WERI-Rb-1 (cell line): ENCODE results near the gene RNASE8.
"Not testable (repeated sequence)": the region's sequence is repeated elsewhere in the genome, so short reads cannot be mapped to it uniquely, and the experiment has no call there.

ENCODE experiments used
- DNase-seq: peaks from one replicate; pipeline ENCODE4 v3.0.0-alpha.2; 2020
- H3K27ac ChIP-seq: fragments of 250-450 bp; sonication (Bioruptor Pico); 2 replicates; pipeline ENCODE4 v1.5.1; 2020; ENCODE audit warnings: mild to moderate bottlenecking, moderate library complexity
- H3K27me3 ChIP-seq: fragments of 250-450 bp; sonication (Bioruptor Pico); 2 replicates; pipeline ENCODE4 v1.5.1; 2021; ENCODE audit warnings: mild to moderate bottlenecking, low read depth, moderate library complexity; ENCODE audit not compliant: insufficient read depth, severe bottlenecking
- H3K36me3 ChIP-seq: fragments of 250-450 bp; sonication (Bioruptor Pico); 2 replicates; pipeline ENCODE4 v1.5.1; 2020; ENCODE audit warnings: mild to moderate bottlenecking, moderate library complexity
- H3K4me3 ChIP-seq: 2 replicates; pipeline ENCODE4 v1.5.1; 2011; ENCODE audit warnings: low read depth, mild to moderate bottlenecking, control low read depth, low read length
- H3K9me3 ChIP-seq: fragments of 250-450 bp; sonication (Bioruptor Pico); 2 replicates; pipeline ENCODE4 v1.5.1; 2021; ENCODE audit warnings: mild to moderate bottlenecking, moderate library complexity; ENCODE audit not compliant: severe bottlenecking
- TF ChIP-seq, protein P1 (sequence below): IDR thresholded peaks from 2 replicates; pipeline ENCODE4 v1.5.1; 2011; ENCODE audit warnings: low read depth, mild to moderate bottlenecking, control low read depth, inconsistent platforms, low read length

The RNASE8 gene

GRCh38 chr14:21057803-21058675 is at the start of gene RNASE8:
Gene RNASE8, plus strand, starts transcription at chr14:21057822. Its CDS starts 71 bp downstream, at chr14:21057893.
- TF ChIP-seq, protein P1, sequence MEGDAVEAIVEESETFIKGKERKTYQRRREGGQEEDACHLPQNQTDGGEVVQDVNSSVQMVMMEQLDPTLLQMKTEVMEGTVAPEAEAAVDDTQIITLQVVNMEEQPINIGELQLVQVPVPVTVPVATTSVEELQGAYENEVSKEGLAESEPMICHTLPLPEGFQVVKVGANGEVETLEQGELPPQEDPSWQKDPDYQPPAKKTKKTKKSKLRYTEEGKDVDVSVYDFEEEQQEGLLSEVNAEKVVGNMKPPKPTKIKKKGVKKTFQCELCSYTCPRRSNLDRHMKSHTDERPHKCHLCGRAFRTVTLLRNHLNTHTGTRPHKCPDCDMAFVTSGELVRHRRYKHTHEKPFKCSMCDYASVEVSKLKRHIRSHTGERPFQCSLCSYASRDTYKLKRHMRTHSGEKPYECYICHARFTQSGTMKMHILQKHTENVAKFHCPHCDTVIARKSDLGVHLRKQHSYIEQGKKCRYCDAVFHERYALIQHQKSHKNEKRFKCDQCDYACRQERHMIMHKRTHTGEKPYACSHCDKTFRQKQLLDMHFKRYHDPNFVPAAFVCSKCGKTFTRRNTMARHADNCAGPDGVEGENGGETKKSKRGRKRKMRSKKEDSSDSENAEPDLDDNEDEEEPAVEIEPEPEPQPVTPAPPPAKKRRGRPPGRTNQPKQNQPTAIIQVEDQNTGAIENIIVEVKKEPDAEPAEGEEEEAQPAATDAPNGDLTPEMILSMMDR, result no peak
- DNase-seq, result no peak
- H3K27me3 ChIP-seq, result no peaks in the 10 kb centered on the region
- no peak within 1 kb of the TSS for H3K4me3 ChIP-seq
- no peaks in the 10 kb centered on the region for H3K9me3 ChIP-seq
- H3K27ac ChIP-seq, result no peak within 1 kb of the TSS
- no peaks in the 10 kb centered on the region for H3K36me3 ChIP-seq

DNA sequence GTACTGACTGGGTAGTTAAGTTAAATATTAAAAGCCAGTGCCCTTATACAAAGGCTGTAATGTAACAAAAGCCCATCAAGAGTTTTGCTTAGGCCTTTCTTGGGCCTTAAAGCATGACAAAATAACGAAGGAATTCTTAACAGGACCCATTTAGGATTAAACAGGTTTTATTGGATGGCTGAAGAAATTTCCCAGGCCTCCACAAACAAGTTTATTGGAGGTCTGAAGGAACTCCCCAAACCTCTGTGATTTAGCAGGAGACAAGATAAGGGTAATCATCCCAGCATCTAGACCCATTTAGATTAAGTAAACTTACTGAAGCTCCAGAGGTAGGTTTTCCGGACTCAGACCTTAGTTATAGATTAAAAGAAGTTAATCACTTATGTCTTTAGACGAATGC is 47.9 kb upstream of the RNASE8 start:
- not testable (repeated sequence) for DNase-seq, H3K4me3 ChIP-seq, H3K27me3 ChIP-seq, H3K36me3 ChIP-seq, H3K27ac ChIP-seq, H3K9me3 ChIP-seq

- TF ChIP-seq, protein P1, result no peak
Measured at GRCh38 chr14:21011136-21011535, 46.5 kb upstream of the RNASE8 start.

GRCh38 chr14:21014761-21015190 is 42.8 kb upstream of the RNASE8 start:
- H3K36me3 ChIP-seq, result no peaks in the 10 kb centered on the region; the same call in 1 of the 2 replicates
- peak; percentile 87 for DNase-seq
- H3K4me3 ChIP-seq, result no peak overlapping the region
- TF ChIP-seq, protein P1, result peak; percentile 81
- no peaks in the 10 kb centered on the region for H3K9me3 ChIP-seq
- H3K27ac ChIP-seq, result no peak overlapping the region
- no peaks in the 10 kb centered on the region for H3K27me3 ChIP-seq

More at GRCh38 chr14:21011136-21011535, 46.5 kb upstream of the RNASE8 start:
- no peak for DNase-seq
- H3K27me3 ChIP-seq, result no peaks in the 10 kb centered on the region
- no peaks in the 10 kb centered on the region for H3K9me3 ChIP-seq
- no peak overlapping the region for H3K4me3 ChIP-seq
- no peaks in the 10 kb centered on the region for H3K36me3 ChIP-seq
- H3K27ac ChIP-seq, result no peak overlapping the region

GRCh38 chr14:21015312-21015711 is 42.3 kb upstream of the RNASE8 start:
- DNase-seq, result no peak
- H3K27ac ChIP-seq, result no peak overlapping the region
- peaks cover under 1% of the 10 kb centered on the region; the same call in 1 of the 2 replicates for H3K36me3 ChIP-seq
- no peaks in the 10 kb centered on the region for H3K27me3 ChIP-seq
- H3K9me3 ChIP-seq, result no peaks in the 10 kb centered on the region
- H3K4me3 ChIP-seq, result no peak overlapping the region
- TF ChIP-seq, protein P1, result no peak

GRCh38 chr14:21016413-21017190 is 41.0 kb upstream of the RNASE8 start:
- Histone ChIP-seq H3K9me3 (no peaks in the 10 kb centered on the region), H3K27me3 (no peaks in the 10 kb centered on the region), H3K36me3 (peaks cover 10% of the 10 kb centered on the region; the same call in 1 of the 2 replicates), H3K4me3 (no peak overlapping the region), H3K27ac (no peak overlapping the region)
- no peak for DNase-seq
- TF ChIP-seq, protein P1, result no peak
